Effector memory CD8-positive, alpha-beta T cell (primary cell): ENCODE data around the gene HSD17B2.
A peak's percentile ranks its signal among the peaks of the same experiment; 100 is the strongest.

Experiments used
- ATAC-seq: fragments of 150-1000 bp; cut with Tn5 transposase; replicated peaks from 2 replicates; pipeline ENCODE4 v1.10.0; 2021; ENCODE audit warnings: mild to moderate bottlenecking, moderate library complexity
- DNase-seq, 3 experiments: peaks; one replicate each; pipeline ENCODE4 v3.0.0; 2021
- H3K27ac Mint-ChIP-seq, 2 donors: one replicate each; pipeline ENCODE4 v1.8.0; 2022; ENCODE audit warnings: mild to moderate bottlenecking in 2 of 2, mixed read lengths in 2 of 2, moderate library complexity in 2 of 2
- H3K27me3 Mint-ChIP-seq, 2 donors: one replicate each; pipeline ENCODE4 v1.8.0; 2022; ENCODE audit warnings: mixed read lengths in 2 of 2
- H3K36me3 Mint-ChIP-seq: one replicate; pipeline ENCODE4 v1.8.0; 2022; ENCODE audit warnings: mild to moderate bottlenecking, moderate library complexity, mixed read lengths; ENCODE audit not compliant: insufficient read depth
- H3K4me1 Mint-ChIP-seq, 2 donors: one replicate each; pipeline ENCODE4 v1.8.0; 2022; ENCODE audit warnings: low read depth in 2 of 2, mixed read lengths in 2 of 2
- H3K4me3 Mint-ChIP-seq, 2 donors: one replicate each; pipeline ENCODE4 v1.8.0; 2022; ENCODE audit warnings: mild to moderate bottlenecking in 2 of 2, mixed read lengths in 2 of 2, moderate library complexity in 2 of 2
- H3K9me3 Mint-ChIP-seq, 2 donors: one replicate each; pipeline ENCODE4 v1.8.0; 2022; ENCODE audit warnings: mixed read lengths in 2 of 2
- total RNA-seq, 9 experiments: gene quantifications; one replicate each; lab custom pipeline; 2026; lab: John Stamatoyannopoulos, UW

HSD17B2 gene
- total RNA-seq, result 0 to 0.07 (median 0) reads per million in 9 experiments

- Mint-ChIP-seq H3K27ac (no peak within 1 kb of the TSS), H3K36me3 (peaks cover 3% of the 10 kb centered on the region), H3K9me3 (no peaks in the 10 kb centered on the region), H3K27me3 (peaks cover 41 to 48% of the 10 kb centered on the region in 2 donors), H3K4me3 (no peak within 1 kb of the TSS), H3K4me1 (no peaks in the 10 kb centered on the region)
- ATAC-seq (no peak), DNase-seq (no peak)
Observed at GRCh38 chr16:82034981-82035612, at the start of gene HSD17B2. TSS of gene HSD17B2 (plus strand) at chr16:82035253. CDS start at chr16:82035425, 172 bp downstream.

DNA sequence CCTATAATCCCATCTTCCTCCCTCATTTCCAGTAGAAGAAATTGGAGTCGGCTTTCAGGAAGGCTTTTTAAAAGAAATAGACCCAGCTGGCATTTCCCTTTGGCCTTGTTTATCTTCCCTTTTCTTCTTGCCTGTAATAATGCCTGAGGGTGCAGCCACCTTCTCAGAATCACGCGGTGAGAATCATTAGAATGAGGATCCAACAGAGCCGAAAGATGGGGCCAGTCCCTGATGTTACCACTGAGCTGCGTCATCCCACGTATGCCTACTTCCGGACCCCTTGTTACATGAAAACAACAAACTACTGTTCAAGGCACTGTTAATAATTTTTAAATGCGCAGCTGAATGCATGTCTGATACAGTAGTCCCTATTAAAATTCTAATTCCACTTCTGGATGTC, 47.9 kb upstream of the HSD17B2 start:
- no peaks in the 10 kb centered on the region for H3K9me3 Mint-ChIP-seq
- H3K36me3 Mint-ChIP-seq, result no peaks in the 10 kb centered on the region
- H3K27me3 Mint-ChIP-seq, result peaks cover 21 to 25% of the 10 kb centered on the region in 2 donors
- ATAC-seq (no peak), DNase-seq (no peak)
- no peak overlapping the region for H3K4me3 Mint-ChIP-seq
- H3K4me1 Mint-ChIP-seq, result no peaks in the 10 kb centered on the region
- H3K27ac Mint-ChIP-seq, result no peak overlapping the region

DNA sequence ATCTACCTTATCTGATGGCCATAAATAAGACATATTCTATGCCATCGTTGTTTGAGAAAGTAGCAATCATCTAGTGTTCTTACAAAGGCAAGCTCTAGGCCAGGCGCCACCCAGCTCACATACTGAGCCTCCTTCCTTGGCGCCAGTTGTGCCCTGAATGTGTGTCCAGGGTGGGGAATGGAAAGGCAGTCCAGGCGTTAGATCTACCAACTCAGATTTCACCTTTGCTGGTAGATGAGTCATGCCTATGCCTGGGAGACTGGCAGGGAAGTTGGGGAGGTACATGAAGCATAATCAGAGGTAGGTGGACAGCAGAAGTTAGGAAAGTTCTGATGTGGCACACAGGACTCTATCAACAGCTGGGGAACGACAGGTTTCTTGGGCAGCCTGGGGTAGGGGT, 47.3 kb upstream of the HSD17B2 start:
- no peak for ATAC-seq
- Mint-ChIP-seq H3K27me3 (peaks cover 21 to 25% of the 10 kb centered on the region in 2 donors), H3K4me1 (no peaks in the 10 kb centered on the region), H3K36me3 (no peaks in the 10 kb centered on the region), H3K27ac (no peak overlapping the region), H3K9me3 (no peaks in the 10 kb centered on the region), H3K4me3 (no peak overlapping the region)
- no peak for DNase-seq

GRCh38 chr16:81992859-81993258, 42.2 kb upstream of the HSD17B2 start:
- no peaks in the 10 kb centered on the region for H3K36me3 Mint-ChIP-seq
- ATAC-seq (no peak), DNase-seq (no peak)
- no peak overlapping the region for H3K27ac Mint-ChIP-seq
- no peak overlapping the region for H3K4me3 Mint-ChIP-seq
- H3K27me3 Mint-ChIP-seq, result no peaks in the 10 kb centered on the region
- no peaks in the 10 kb centered on the region for H3K9me3 Mint-ChIP-seq
- H3K4me1 Mint-ChIP-seq, result no peaks in the 10 kb centered on the region

DNA sequence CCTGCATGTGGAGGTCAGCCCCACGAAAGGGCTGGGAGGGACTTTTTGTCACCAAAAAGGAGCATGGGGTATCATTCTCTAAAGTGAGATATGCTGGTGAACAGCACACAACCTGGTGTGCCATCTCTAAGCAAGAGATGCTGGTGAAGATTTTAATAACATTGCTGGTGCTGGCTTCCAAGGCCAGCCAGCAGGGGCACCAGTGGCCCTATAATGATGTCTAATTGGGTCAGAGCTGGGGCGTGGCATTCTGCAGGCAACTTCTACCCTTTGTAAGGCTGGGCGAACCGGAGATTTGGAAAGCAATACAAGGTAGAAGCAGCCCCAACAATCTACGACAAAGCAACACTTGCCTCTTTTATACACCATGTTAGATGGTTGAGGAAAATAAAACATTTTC, 40.6 kb upstream of the HSD17B2 start:
- Mint-ChIP-seq H3K36me3 (peaks cover 5% of the 10 kb centered on the region), H3K27ac (no peak overlapping the region), H3K4me3 (no peak overlapping the region), H3K9me3 (no peaks in the 10 kb centered on the region), H3K4me1 (no peaks in the 10 kb centered on the region), H3K27me3 (no peaks in the 10 kb centered on the region)
- DNase-seq, result no peak
- no peak for ATAC-seq

DNA sequence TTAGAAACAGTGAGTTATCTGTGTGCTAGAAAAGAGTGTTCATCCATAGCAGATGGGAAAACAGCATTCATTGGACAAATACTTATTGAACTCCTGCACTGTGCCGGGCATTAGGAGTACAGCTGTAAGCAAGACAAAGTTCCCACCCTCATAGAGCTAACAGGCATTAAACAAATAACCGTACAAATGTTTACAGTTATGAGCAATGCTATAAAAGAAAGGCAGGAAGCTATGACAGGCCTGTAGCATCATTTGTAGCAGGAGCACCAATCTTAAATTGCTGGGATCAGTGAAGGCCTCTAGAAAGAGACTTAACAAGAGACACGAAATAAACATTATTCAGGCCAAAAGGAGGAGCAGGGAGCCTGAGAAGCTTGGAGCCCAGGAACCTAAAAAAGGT, 39.4 kb upstream of the HSD17B2 start:
- no peaks in the 10 kb centered on the region for H3K9me3 Mint-ChIP-seq
- peak overlapping the region in 1 of 2 donors; percentile 27 for H3K27ac Mint-ChIP-seq
- DNase-seq, result no peak
- no peaks in the 10 kb centered on the region for H3K4me1 Mint-ChIP-seq
- ATAC-seq, result no peak
- H3K27me3 Mint-ChIP-seq, result no peaks in the 10 kb centered on the region
- no peak overlapping the region for H3K4me3 Mint-ChIP-seq
- peaks cover 9% of the 10 kb centered on the region for H3K36me3 Mint-ChIP-seq

GRCh38 chr16:81996664-81997509, 38.2 kb upstream of the HSD17B2 start:
- Mint-ChIP-seq H3K4me3 (no peak overlapping the region), H3K27me3 (no peaks in the 10 kb centered on the region), H3K4me1 (peaks cover 0 to under 1% of the 10 kb centered on the region in 2 donors), H3K9me3 (no peaks in the 10 kb centered on the region), H3K27ac (no peak overlapping the region), H3K36me3 (peaks cover 11% of the 10 kb centered on the region)
- DNase-seq (no peak), ATAC-seq (no peak)

- H3K27me3 Mint-ChIP-seq, result no peaks in the 10 kb centered on the region
Observed at GRCh38 chr16:81997738-81998137, 37.3 kb upstream of the HSD17B2 start.

DNA sequence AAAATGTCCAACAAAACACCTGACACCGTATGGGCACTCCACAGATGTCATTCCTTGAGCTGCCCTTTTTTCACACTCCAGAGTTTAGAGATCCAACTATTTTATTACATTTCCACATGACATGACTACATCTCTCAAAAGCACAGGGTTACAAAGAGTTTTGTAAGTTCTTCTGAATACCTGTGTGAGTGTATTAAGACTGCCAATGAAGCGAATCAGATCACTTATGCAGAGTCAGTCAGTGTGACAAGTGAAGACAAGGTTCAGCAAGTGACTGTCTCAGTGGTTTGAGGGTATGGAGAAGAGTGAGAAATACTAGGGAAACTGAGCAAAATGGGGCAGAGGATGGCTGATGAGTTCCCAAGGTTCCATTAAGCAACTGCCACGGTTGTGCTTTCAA, 32.2 kb upstream of the HSD17B2 start:
- peaks cover 2 to 3% of the 10 kb centered on the region in 2 donors for H3K4me1 Mint-ChIP-seq
- DNase-seq, result no peak
- H3K4me3 Mint-ChIP-seq, result no peak overlapping the region
- no peaks in the 10 kb centered on the region for H3K9me3 Mint-ChIP-seq
- no peak overlapping the region for H3K27ac Mint-ChIP-seq
- H3K27me3 Mint-ChIP-seq, result no peaks in the 10 kb centered on the region
- peaks cover 11% of the 10 kb centered on the region for H3K36me3 Mint-ChIP-seq
- ATAC-seq, result no peak

More at GRCh38 chr16:81997738-81998137, 37.3 kb upstream of the HSD17B2 start:
- ATAC-seq, result no peak
- Mint-ChIP-seq H3K4me1 (peaks cover 0 to 2% of the 10 kb centered on the region in 2 donors), H3K9me3 (no peaks in the 10 kb centered on the region), H3K27ac (no peak overlapping the region), H3K36me3 (peaks cover 11% of the 10 kb centered on the region), H3K4me3 (no peak overlapping the region)
- no peak for DNase-seq

GRCh38 chr16:82004601-82005000, 30.5 kb upstream of the HSD17B2 start:
- no peaks in the 10 kb centered on the region for H3K9me3 Mint-ChIP-seq
- DNase-seq (no peak), ATAC-seq (no peak)
- no peak overlapping the region for H3K4me3 Mint-ChIP-seq
- H3K36me3 Mint-ChIP-seq, result peaks cover 4% of the 10 kb centered on the region
- peaks cover 2 to 3% of the 10 kb centered on the region in 2 donors for H3K4me1 Mint-ChIP-seq
- H3K27me3 Mint-ChIP-seq, result no peaks in the 10 kb centered on the region
- H3K27ac Mint-ChIP-seq, result no peak overlapping the region

DNA sequence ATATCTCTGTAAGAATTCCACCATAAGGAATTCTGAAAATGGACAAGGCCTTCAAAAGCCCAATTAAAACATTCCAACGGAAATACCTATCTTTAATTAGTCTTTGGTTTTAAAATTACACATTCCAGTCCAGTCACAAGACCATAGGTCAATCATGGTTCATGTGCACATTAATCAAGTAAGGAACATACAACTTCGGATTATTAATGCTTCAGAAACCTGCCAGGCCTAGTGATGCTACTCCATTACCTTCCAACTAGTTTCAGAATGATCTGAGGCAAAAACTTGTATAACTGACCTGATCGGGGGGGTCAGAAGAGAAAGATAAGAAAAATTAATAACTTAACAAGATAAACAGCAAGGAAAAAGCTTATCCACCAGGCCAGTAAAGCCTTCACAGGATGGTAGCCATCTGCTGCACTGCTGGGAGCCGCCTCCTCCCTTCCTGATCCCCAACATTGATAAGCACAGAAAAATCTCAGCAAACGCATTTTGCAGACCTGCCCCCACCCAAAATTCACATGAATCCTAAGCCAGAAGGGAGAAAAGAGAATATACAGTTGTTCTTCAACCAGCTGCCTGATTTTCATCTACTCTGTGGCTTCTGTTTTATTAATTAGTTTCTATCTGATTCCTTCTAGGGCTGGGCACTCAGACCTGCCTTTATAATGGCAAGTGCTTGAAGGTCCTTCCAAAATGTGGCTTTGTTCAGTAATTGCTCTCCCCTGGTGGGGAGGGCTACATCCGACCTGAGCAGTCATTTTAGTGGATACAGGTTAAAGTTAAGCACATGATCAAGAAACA, 29.8 kb upstream of the HSD17B2 start:
- DNase-seq (no peak), ATAC-seq (no peak)
- Mint-ChIP-seq H3K27ac (no peak overlapping the region), H3K9me3 (no peaks in the 10 kb centered on the region), H3K27me3 (no peaks in the 10 kb centered on the region), H3K4me3 (no peak overlapping the region), H3K4me1 (peaks cover 2 to 3% of the 10 kb centered on the region in 2 donors), H3K36me3 (peaks cover 4% of the 10 kb centered on the region)

DNA sequence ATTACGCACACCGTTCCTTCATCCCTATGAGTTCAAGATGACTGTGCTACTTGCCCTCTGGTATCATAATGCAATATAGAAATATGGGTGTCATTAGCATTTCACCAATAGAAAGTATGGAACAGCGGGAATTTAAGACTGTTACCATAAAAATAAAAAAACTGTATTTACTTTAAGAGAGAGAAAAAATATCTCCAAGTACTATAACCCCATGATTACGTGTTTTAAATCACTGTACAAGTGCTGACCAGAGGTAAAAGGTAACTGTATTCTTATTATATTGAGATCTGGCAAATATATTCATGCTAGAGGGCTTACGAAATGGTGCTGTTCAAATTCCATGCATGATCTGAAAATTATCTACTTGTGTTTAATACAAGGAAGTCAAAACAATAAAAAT, 29.0 kb upstream of the HSD17B2 start:
- no peak for ATAC-seq
- Mint-ChIP-seq H3K4me1 (peaks cover 8 to 10% of the 10 kb centered on the region in 2 donors), H3K36me3 (no peaks in the 10 kb centered on the region), H3K9me3 (peaks cover 0 to 2% of the 10 kb centered on the region in 2 donors), H3K27me3 (peaks cover 0 to 6% of the 10 kb centered on the region in 2 donors), H3K27ac (peak overlapping the region in 1 of 2 donors; percentile 56), H3K4me3 (no peak overlapping the region)
- DNase-seq, result no peak

GRCh38 chr16:82007189-82007588, 27.9 kb upstream of the HSD17B2 start:
- Mint-ChIP-seq H3K27me3 (peaks cover 4 to 14% of the 10 kb centered on the region in 2 donors), H3K4me1 (peaks cover 10 to 18% of the 10 kb centered on the region in 2 donors), H3K27ac (no peak overlapping the region), H3K9me3 (peaks cover 0 to 4% of the 10 kb centered on the region in 2 donors), H3K36me3 (no peaks in the 10 kb centered on the region), H3K4me3 (no peak overlapping the region)
- ATAC-seq, result no peak
- DNase-seq, result no peak
